Astrocyte (in vitro differentiated cells and primary cell): ENCODE measurements around the gene PLA2G4F.

Experiments used
- EZH2 ChIP-seq: IDR thresholded peaks from 2 replicates; pipeline ENCODE4 v1.6.1; 2012; ENCODE audit warnings: mild to moderate bottlenecking, low read length, inconsistent platforms; ENCODE audit not compliant: insufficient read depth
- TF ChIP-seq, protein P1 (sequence below): IDR thresholded peaks from 2 replicates; pipeline ENCODE4 v1.5.1; 2011; ENCODE audit warnings: low read depth, mild to moderate bottlenecking, inconsistent platforms, low read length, moderate library complexity; ENCODE audit not compliant: insufficient read depth

GRCh38 chr15:42201801-42202200 lies 45.4 kb upstream of the PLA2G4F start:
- TF ChIP-seq, protein P1, sequence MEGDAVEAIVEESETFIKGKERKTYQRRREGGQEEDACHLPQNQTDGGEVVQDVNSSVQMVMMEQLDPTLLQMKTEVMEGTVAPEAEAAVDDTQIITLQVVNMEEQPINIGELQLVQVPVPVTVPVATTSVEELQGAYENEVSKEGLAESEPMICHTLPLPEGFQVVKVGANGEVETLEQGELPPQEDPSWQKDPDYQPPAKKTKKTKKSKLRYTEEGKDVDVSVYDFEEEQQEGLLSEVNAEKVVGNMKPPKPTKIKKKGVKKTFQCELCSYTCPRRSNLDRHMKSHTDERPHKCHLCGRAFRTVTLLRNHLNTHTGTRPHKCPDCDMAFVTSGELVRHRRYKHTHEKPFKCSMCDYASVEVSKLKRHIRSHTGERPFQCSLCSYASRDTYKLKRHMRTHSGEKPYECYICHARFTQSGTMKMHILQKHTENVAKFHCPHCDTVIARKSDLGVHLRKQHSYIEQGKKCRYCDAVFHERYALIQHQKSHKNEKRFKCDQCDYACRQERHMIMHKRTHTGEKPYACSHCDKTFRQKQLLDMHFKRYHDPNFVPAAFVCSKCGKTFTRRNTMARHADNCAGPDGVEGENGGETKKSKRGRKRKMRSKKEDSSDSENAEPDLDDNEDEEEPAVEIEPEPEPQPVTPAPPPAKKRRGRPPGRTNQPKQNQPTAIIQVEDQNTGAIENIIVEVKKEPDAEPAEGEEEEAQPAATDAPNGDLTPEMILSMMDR, result no peak
- TF ChIP-seq EZH2, result no peak
